RWPE2 (cell line): ENCODE measurements around the gene NPFFR1.
A peak's percentile ranks its signal among the peaks of the same experiment; 100 is the strongest.

ENCODE experiments used
- ATAC-seq: fragments of 200-7000 bp; cut with Tn5 transposase; 3 replicates; pipeline ENCODE4 v1.9.1; 2021; ENCODE audit warnings: low read depth
- DNase-seq: peaks from one replicate; pipeline ENCODE4 v3.0.0-alpha.2; 2020; ENCODE audit warnings: low spot score
- H3K27ac ChIP-seq: fragments of 450-650 bp; 2 replicates; pipeline ENCODE4 v1.5.1; 2017; ENCODE audit warnings: mild to moderate bottlenecking; ENCODE audit not compliant: poor library complexity, severe bottlenecking
- H3K27me3 ChIP-seq: fragments of 250-450 bp; sonication (Bioruptor Pico); 2 replicates; pipeline ENCODE4 v1.5.1; 2021; ENCODE audit warnings: mild to moderate bottlenecking, moderate library complexity; ENCODE audit not compliant: insufficient read depth, poor library complexity, severe bottlenecking
- H3K36me3 ChIP-seq: fragments of 250-450 bp; sonication (Bioruptor Pico); 2 replicates; pipeline ENCODE4 v1.5.1; 2020; ENCODE audit warnings: low read depth, mild to moderate bottlenecking, moderate library complexity
- H3K4me1 ChIP-seq: fragments of 250-450 bp; sonication (Bioruptor Pico); 2 replicates; pipeline ENCODE4 v1.5.1; 2021; ENCODE audit warnings: mild to moderate bottlenecking, moderate library complexity; ENCODE audit not compliant: insufficient read depth, poor library complexity, severe bottlenecking
- H3K4me3 ChIP-seq: fragments of 250-450 bp; sonication (Bioruptor Pico); 2 replicates; pipeline ENCODE4 v1.5.1; 2021; ENCODE audit warnings: mild to moderate bottlenecking, moderate library complexity; ENCODE audit not compliant: severe bottlenecking
- H3K9me3 ChIP-seq: fragments of 250-450 bp; sonication (Bioruptor Pico); 2 replicates; pipeline ENCODE4 v1.5.1; 2021; ENCODE audit warnings: mild to moderate bottlenecking, moderate library complexity; ENCODE audit not compliant: severe bottlenecking
- TF ChIP-seq, protein P1 (sequence below): fragments of 450-650 bp; IDR thresholded peaks from one replicate; pipeline ENCODE4 v1.5.1; 2017; ENCODE audit warnings: mild to moderate bottlenecking, moderate library complexity; ENCODE audit not compliant: poor library complexity, severe bottlenecking

NPFFR1 gene

DNA sequence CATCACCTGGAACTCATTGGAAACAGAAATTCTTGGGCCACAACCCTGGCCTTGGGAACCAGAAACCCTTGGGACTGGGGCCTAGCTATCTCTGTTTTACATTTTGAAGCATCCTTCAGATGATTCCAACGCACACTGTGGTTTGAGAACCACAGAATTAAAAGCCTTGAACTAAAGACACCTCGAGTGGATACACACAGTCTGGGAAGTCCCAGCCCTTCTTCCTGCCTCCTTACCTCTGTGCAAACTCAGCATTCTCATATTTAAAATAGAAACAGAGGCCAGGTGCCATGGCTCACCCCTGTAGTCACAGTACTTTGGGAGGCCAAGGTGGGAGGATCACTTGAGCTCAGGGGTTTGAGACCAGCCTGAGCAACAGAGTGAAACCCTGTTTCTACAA lies 12.9 kb downstream of the NPFFR1 start:
- Histone ChIP-seq H3K27me3 (no peaks in the 10 kb centered on the region), H3K9me3 (peaks cover 2% of the 10 kb centered on the region), H3K4me1 (peaks cover 16% of the 10 kb centered on the region), H3K4me3 (no peak overlapping the region), H3K27ac (no peak overlapping the region), H3K36me3 (no peaks in the 10 kb centered on the region)
- DNase-seq (no peak), ATAC-seq (no peak)
- TF ChIP-seq, protein P1, sequence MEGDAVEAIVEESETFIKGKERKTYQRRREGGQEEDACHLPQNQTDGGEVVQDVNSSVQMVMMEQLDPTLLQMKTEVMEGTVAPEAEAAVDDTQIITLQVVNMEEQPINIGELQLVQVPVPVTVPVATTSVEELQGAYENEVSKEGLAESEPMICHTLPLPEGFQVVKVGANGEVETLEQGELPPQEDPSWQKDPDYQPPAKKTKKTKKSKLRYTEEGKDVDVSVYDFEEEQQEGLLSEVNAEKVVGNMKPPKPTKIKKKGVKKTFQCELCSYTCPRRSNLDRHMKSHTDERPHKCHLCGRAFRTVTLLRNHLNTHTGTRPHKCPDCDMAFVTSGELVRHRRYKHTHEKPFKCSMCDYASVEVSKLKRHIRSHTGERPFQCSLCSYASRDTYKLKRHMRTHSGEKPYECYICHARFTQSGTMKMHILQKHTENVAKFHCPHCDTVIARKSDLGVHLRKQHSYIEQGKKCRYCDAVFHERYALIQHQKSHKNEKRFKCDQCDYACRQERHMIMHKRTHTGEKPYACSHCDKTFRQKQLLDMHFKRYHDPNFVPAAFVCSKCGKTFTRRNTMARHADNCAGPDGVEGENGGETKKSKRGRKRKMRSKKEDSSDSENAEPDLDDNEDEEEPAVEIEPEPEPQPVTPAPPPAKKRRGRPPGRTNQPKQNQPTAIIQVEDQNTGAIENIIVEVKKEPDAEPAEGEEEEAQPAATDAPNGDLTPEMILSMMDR, result no peak

DNA sequence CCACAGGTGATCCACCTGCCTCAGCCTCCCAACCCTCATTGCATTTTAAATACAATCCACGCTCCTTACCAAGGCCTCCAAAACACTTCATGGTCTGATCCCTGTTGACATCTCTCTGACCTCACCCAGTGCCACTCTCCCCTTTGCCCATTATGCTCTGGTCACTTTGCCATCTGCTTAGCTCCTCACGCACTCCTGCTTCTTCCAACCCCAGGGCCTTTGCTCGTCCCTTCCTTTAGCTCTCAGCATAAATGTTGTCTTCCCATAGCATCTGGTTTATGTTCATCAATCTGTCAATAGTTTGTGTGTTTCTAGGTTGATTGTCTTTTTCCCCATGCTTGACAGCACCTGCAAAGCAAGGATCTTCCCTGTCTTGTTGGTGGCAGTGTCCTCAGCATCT lies 14.1 kb downstream of the NPFFR1 start:
- H3K27me3 ChIP-seq, result no peaks in the 10 kb centered on the region
- no peaks in the 10 kb centered on the region for H3K36me3 ChIP-seq
- no peak overlapping the region for H3K27ac ChIP-seq
- DNase-seq (no peak), ATAC-seq (no peak)
- H3K4me3 ChIP-seq, result no peak overlapping the region
- H3K4me1 ChIP-seq, result peaks cover 16% of the 10 kb centered on the region
- H3K9me3 ChIP-seq, result no peaks in the 10 kb centered on the region
- TF ChIP-seq, protein P1, result no peak

DNA sequence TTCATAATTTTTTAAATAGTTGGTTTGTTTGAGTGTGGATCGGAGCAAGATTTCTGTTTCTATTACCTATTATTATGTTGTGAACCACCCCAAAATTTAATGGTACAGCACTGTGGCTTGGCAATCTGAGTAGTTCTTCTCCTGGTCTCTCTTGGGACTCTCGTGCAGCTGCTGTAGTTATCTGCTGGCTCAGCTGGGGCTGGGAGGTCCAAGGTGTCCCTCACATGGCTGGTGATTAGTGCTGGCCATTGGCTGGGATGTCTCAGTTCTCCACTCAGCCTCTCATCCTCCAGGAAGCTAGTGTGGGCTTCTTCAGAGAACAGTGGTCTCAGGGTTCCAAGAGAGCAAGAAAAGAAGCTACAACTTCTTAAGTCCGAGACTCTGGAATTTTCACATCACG lies 15.4 kb downstream of the NPFFR1 start:
- DNase-seq (no peak), ATAC-seq (no peak)
- no peaks in the 10 kb centered on the region for H3K9me3 ChIP-seq
- H3K4me3 ChIP-seq, result no peak overlapping the region
- H3K27ac ChIP-seq, result no peak overlapping the region
- TF ChIP-seq, protein P1, result no peak
- no peaks in the 10 kb centered on the region for H3K36me3 ChIP-seq
- peaks cover 16% of the 10 kb centered on the region for H3K4me1 ChIP-seq
- no peaks in the 10 kb centered on the region for H3K27me3 ChIP-seq

DNA sequence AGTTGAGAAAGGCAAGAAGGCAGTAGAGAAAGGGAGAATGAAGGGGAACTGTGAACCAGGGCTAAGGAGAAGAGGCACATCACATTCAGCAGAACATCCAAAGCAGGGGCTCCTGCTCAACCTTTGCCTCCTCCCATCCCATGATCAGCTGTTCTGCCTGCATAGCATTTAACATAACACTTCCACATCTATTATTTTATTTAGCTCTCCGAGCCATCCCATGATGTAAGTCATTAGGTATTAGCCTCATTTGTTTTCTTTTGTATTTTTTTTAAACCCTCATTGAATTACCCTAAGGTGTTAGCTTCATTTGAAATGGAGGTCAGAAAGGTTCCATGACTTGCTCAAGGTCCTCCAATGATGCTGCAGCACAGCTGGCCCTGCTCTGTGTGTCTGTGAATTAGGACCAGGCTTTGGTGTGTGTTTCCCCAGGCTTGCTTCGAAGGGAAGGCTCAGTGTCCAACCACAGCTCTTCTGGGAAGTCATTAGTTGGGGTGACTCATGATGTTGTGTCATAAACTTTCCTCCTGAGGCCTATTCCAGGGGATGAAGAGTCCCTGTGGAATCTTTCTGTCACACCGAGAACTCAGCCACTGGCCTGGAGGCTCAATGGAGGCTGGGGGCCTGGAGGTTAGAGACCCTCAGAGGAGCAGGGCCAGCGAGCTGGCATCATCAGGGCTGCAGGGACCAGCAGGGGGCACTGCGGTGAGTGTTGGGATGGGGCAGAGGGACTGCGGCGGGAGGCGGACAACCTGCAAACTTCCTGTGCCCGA lies 16.5 kb downstream of the NPFFR1 start:
- Histone ChIP-seq H3K4me1 (peaks cover 16% of the 10 kb centered on the region), H3K27ac (peak overlapping the region; percentile 45), H3K36me3 (no peaks in the 10 kb centered on the region), H3K4me3 (no peak overlapping the region), H3K9me3 (no peaks in the 10 kb centered on the region), H3K27me3 (no peaks in the 10 kb centered on the region)
- TF ChIP-seq, protein P1, result peak; percentile 12
- DNase-seq (peak; percentile 73), ATAC-seq (peak; percentile 99)

DNA sequence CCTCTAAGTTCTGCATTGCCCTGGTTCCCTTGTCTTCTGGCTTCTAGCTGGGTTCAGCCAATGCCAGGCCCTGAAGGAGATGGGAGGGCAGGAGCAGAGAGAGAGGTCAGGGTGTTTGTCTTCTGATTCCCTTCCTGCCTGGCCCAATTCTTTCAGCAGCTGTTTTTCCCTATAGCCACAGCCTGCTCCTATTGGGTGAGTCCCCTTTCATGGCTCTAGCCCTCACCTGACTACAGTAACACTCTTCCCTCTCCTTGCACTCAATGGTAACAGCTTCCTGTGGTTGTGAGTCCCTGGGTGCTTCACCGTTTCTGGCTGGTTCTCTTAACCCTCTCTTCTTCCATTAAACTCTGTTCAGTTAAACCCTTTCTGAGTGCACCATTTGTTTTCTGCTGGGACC lies 17.1 kb downstream of the NPFFR1 start:
- Histone ChIP-seq H3K36me3 (no peaks in the 10 kb centered on the region), H3K27ac (peak overlapping the region; percentile 45), H3K4me1 (peaks cover 16% of the 10 kb centered on the region), H3K9me3 (no peaks in the 10 kb centered on the region), H3K27me3 (no peaks in the 10 kb centered on the region), H3K4me3 (no peak overlapping the region)
- ATAC-seq, result no peak
- DNase-seq, result no peak
- TF ChIP-seq, protein P1, result no peak
